Stimulated activated CD8-positive, alpha-beta memory T cell treated with anti-CD3 and anti-CD28 coated beads, Interleukin-12 subunit alpha, Interleukin-12 subunit beta, amount 100 ng/mL, for 24 hours (primary cell): Measurements from ENCODE around the gene RMC1.
"Not testable (repeated sequence)": the region's sequence is repeated elsewhere in the genome, so short reads cannot be mapped to it uniquely, and the experiment has no call there.

ENCODE experiments used
- DNase-seq: peaks from one replicate; pipeline ENCODE4 v3.0.0-alpha.2; 2020; ENCODE audit errors: extremely low read depth

RMC1 gene

DNA sequence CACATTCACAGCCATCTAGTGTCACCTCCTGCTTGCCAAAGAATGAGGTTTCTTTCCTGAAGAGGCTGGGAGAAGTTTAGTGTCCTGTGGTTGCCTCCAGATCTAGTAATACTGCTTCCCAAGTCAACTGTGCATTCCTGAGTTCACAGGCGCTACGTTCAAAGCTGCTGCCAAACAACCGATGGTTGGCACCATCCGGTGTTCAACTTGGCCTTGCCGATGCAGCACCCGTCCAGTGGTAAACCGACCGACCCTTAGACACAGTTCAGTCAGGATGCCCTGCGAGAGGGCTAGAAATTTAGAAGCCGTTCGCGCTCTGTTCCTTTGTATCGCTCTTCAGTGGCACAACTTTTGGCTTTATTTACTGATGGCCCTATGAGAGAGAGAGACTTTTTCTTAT lies 28.6 kb downstream of the RMC1 start:
- DNase-seq: no peak

DNA sequence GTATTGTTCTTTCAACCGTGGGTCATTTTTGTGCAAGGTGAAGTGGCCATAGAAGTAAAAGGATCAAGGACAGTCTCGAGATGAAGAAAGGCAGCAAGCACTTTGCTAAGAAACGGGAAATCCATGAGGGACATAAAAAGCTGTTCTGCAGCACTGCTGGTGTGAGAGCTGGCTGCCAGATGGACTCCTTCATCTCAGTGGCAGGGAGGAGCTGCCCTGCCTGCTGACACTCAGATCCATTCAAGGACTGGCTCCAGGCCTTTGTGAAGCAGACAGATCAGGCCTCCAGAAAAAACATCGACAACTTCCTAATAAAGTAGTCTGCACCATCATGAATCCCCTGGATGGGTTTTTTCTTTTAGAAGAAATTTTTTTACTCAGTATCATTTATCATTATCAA lies 29.5 kb downstream of the RMC1 start:
- no peak for DNase-seq

DNA sequence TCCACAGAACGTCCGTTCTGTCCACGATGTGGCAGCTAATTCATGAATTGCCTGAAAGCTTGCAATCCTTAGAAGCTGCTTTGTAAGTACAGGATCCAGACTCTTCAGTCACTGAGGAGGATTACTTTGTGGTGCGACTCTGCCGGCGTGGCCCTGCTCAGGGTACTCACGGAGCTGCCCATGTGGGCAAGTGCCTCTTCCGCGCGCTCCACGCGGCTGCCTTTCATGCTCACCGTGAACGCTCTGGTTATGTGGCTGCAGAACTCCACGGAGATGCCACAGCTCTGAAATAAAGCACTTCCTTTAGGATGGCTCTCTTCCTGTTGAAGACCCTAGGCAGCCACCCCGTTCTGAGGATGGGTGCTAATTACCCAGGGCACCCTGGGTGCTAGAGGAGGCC lies 31.0 kb downstream of the RMC1 start:
- no peak for DNase-seq

DNA sequence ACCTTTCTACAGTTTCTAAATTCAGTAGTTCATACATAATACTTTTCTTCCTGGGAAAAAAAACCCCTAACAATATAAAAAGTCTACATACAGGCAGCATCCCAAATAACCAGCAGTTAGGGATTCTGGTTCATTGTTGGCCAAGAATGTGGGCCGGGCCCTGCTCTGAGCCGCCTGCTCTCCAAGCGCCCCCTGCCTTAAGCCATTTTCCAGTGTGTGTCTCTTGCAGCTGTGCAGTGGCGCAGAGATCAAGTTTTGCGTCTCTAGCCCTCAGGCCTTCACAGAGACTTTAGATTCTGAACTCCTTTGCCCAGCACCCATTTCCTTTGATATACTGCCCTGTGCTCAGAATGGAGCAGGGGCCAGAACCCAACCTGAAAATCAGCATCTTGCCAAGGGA lies 32.9 kb downstream of the RMC1 start:
- no peak for DNase-seq

DNA sequence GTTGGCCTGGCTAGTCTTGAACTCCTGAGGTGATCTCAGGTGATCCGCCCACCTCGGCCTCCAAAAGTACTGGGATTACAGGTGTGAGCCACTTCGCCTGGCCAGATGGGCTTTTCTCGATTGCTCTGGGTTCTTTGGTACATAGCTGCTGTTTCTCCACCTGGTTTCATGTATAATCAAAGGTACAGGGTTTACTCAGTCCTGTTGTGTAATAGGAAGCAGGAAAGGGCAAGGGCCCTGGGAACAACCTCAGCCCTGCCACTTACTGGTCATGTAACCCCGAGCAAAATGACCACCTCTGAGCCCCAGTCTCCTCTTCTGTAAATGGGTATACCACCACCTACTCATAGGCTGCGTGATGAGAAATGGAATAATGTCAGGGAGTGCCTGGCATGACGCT lies 34.0 kb downstream of the RMC1 start:
- DNase-seq: no peak

DNA sequence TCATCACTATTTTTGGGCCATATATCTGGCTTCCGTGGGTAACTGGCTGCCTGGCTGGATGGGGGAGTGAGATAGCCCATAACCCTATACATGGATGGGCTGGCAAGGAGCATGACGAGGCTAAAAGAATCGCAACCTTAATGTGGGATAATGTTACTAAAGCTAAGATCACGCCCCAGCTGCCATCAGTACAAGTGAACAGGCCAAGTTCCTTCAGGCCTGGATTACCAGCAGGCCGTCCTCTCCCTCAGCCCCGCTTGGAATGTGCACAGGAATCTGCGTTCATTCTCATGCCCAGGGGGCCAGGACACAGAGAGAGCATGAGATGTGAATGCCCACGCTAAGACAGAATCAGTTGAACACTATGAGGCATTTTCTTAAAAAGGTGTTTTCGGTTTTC lies 34.7 kb downstream of the RMC1 start:
- no peak for DNase-seq

DNA sequence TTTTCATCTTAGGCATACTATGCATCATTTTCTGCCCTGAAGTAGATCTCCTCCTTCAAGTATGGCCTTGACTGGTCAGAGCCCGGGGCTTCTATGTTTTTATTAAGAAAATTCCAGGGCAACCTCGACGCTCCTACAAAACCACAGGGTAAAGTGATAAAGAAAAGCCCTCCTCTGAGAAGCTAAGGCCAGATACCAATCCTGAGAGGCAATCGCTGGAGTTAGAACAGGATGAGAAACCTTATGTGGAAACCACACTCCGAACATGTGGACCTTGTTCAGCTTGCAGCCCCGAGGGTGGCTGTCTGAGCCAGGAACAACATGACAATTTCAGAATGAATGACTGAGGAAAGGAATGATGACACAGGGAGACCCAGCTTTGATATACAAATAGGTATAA lies 35.6 kb downstream of the RMC1 start:
- no peak for DNase-seq

DNA sequence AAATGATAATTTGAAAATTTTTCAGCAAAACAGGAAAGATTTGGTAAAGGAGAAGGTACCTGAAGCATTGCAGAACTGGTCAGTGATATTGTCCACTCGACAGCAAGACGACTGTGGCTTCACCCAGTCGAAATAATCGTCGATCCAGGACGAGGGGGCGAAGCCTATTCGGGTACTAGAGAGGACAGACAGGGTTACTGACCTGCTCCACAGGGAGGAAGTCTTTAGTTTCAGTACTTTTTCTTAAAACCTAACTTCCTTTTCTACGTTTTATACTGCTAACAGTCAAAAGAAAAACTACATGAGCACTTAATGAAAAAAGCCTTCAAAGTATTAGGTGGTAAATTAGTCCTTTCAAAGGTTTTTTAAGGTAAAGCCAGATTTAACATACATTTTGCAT lies 36.0 kb downstream of the RMC1 start:
- no peak for DNase-seq

DNA sequence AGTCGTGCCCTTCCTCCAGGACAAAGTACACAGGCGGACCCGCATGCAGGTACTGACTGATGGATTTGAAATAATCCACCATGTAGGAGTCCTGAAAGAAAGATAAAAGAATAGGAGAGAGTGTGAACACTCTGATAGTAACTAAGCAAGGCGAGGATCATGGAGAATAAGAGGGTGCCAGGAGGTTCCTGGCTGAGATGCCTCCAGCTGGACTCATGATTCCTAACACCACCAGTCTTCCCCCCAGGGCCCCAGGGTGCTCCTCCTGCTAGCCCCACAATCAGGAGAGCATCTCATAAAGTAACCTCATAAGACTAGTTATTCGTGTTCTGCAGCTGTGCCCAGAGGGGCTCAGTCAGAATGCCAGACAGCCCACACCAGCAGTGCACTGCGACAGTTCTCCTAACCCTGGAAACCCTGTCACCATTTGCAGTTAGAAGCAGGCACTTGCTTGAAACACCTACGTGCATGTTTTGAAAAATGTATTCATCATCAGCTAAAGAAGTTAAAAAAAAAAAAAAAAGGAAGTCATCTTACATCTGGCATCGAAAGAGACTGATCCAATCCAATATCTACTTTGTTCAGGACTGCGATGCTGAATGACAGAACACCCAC lies 36.7 kb downstream of the RMC1 start:
- no peak for DNase-seq

DNA sequence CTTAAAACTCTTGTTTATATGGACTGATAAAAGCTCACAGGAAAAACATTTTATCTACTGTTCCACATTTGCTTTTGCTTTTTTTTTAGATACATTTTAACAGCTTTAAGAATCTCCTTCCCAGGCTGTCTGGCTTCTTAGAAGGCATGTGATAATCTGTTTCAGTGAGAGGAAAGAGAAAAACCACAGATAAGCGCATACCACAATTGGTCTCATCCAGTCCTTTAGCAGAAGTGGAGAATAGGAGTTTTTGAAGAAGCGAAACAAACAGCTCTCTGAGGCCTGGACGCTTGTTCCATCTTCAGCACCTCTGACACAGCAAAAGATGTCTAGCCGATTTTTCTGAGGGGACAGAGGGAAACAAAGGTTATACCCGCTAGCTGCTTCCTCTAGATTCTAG lies 37.6 kb downstream of the RMC1 start:
- DNase-seq: no peak

DNA sequence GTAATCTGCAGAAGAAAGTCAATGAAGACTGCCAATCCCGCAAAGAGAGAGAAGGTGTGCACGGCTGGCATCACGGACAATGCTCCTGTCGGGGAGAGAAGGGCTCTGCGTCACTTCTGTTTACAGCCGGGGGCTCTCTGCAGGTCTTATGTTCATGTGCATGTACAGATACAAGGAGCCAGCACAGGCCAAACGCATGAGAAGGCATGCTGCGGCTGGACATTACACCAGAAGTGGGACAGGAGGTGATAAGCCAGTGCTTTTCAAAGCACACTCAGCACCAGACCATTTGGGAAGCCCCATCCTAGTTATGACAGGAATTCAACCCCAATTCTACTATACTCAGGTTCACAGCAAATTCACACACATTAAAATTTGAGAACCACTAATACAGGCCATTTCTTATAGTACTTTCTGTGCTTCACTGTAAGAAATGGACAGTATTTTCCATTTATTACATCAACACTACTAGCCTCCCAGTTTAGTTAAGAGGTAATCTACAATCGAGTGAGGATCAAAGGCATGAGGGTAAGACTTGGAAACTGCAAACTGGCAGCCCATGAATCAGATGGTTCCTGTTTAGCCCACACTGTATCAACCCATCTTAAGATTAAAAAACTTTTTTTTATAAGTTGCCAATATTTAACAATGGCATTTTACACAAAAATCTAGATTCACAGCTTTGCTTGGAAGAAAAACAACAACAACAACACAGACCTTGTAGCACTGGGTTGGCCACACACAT lies 38.2 kb downstream of the RMC1 start:
- DNase-seq: no peak

DNA sequence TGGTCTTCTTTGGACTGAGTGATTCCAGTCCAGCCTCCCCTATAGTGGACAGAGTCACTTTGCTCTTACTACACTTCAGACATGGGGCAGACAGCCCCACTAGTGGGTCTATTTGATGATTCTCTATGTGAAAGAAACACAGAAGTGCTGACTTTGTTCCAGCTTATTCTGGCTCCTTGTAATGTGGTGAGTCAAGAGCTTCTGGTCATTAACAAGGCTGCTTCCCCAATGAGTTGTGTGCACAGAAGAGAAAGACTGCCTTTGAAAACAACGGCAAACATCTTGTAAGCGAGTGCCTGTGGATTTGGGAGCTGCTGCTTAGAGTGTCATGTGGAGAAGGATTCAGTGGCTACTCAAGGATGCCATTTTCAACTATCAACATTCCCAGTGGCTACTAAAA lies 39.1 kb downstream of the RMC1 start:
- no peak for DNase-seq

DNA sequence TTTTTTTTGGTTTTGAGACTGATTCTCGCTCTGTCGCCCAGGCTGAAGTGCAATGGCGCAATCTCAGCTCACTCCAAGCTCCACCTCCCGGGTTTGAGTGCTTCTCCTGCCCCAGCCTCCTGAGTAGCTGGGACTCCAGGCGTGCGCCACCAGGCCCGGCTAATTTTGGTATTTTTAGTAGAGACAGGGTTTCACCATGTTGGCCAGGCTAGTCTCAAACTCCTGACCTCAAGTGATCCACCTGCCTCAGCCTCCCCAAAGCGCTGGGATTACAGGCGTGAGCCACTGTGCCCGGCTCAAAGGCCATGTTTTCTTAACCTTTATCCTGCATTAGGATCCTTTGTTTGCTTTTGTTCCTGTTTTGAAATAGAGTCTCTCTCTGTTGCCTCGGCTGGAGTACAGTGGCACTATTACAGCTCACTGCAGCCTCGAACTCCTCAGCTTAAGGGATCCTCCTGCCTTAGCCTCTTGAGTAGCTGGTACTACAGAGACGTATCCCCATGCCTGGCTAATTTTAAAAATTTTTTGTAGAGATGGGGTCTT lies 42.0 kb downstream of the RMC1 start:
- no peak for DNase-seq

DNA sequence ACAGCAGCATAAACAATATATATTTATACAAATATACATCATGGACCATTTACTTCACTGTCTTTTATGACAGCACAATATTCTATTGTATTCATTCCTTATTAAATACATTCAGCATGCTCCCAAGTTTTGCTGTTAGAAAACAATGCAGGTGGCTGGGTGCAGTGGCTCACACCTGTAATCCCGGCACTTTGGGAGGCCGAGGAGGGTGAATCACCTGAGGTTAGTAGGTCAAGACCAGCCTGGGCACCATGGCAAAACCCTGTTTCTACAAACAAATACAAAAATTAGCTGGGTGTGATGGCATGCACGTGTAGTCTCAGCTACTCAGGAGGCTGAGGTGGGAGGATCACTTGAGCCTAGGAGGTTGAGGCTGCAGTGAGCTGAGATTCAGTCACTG lies 44.0 kb downstream of the RMC1 start:
- DNase-seq: no peak

DNA sequence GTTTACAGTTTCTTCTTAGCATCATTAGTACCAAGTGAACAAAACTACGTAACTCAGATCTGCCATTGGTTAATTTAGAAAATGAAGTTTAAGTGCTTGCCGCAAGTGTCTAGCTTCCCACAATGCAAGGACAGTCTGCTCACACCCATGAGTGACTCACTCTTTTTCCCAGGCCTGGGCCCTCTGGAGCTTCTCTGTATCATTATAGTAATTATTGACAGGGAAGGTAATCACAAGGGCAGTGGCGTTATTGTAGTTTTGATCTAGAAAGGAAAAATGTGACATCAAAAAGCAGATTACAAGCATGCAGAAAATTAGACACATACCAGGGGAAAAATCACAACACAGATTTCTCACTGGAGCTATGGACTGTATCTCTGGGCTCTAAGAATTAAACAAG lies 44.5 kb downstream of the RMC1 start:
- no peak for DNase-seq

DNA sequence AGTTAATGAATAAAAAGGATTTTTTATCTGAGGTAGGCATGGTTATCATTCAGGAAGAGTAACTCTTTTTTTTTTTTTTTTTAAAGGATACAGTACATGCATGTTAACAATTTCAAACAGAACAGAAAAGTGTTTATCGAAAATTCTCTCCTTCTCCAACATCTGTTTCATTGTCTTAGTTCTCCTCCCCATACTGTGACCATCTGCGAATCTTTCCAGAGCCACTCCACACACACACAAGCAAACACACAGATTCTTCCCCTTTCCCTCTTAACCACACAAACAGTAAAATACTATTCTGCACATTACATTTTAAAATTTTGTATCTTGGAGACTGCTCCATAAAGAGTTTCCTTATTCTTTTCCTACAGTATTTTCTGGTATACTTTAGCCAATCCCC lies 45.0 kb downstream of the RMC1 start:
- no peak for DNase-seq

DNA sequence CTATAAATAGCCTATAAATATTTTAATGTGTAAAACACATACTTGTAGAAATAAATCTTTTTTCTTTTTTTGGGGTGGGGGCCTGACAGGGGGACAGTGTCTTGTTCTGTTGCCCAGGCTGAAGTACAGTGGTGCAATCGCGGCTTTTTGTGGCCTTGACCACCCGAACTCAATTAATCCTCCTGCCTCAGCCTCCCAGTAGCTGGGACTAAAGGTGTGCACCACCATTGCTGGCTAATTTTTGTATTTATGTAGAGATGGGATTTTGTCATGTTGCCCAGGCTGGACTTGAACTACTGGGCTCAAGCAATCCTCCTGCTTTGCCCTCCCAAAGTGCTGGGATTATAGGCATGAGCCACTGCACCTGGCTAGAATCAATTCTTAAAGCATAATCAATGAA lies 45.4 kb downstream of the RMC1 start:
- no peak for DNase-seq

DNA sequence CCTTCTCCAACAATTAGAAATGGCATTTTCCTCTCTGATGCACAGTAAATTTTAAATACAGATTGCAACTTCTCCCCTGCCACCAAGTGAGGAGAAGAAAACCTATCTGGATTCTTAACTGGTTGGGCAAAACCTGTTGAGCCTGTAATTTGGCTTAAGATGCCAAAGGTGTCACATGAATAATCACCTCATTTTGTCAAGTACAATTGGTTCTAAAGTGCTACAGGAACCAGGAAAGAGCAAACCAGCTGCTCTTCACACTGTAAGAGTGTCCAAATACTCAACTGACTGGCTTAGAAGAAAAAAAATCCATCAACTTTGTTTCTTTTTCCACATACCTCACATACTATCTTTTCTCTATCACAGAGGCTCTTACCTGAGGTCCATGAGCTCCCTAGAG lies 47.6 kb downstream of the RMC1 start:
- DNase-seq: no peak

DNA sequence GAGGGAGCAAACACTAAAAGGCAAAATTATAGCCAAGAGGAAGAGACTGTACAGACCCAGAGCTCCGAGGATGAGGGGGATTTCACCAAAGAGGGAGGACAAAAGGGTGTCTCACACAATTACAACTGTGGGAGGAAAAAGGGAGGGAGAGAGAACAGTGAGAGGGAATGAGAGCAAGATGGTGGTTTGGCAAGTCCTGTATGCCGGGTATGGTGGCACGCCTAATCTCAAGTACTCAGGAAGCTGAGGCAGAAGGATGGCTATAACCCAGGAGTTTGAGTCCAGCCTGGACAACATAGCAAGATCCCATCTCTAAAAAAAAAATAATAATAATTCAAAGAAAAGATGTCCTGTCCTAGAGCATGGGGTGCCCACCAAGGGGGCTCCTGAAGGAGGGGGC lies 48.7 kb downstream of the RMC1 start:
- DNase-seq: no peak

DNA sequence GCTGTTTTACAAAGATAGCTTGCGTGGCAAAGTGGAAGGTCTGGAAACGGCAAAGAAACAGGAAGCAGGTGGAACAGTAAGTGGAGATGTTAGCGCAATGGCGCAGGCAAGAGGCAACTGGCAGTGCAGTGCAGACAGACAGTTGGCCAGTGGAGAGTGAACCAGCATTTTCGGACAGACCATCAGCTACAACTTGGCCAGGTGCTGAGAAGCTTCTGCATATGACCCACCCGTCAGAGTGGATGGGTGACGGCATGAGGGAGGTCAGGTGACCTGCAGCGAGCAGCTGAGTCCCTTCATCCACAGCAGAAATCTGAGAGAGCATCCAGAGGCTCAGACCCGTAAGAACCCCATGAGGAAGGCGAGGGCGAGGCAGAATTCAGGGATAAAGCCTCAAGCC lies 49.2 kb downstream of the RMC1 start:
- no peak for DNase-seq

DNA sequence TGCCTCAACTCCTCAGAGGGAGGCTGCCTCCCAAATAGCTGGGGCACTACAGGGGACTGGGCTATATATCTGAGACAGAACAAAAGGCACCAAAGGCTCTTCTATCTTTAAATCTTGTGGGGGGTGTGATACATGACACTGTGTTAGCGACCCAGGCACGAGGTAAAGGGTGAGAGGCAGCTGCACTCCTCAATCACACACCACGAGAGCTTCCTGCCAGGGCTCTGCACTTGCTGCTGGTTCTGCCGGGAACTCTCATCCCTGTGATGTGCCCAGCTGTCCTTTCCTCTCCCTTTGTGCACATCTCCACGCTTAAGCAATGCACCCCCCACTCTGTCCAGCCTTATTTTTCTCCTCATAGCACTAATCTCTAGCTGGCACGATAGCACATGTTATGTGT lies 50.6 kb downstream of the RMC1 start:
- DNase-seq: no peak

DNA sequence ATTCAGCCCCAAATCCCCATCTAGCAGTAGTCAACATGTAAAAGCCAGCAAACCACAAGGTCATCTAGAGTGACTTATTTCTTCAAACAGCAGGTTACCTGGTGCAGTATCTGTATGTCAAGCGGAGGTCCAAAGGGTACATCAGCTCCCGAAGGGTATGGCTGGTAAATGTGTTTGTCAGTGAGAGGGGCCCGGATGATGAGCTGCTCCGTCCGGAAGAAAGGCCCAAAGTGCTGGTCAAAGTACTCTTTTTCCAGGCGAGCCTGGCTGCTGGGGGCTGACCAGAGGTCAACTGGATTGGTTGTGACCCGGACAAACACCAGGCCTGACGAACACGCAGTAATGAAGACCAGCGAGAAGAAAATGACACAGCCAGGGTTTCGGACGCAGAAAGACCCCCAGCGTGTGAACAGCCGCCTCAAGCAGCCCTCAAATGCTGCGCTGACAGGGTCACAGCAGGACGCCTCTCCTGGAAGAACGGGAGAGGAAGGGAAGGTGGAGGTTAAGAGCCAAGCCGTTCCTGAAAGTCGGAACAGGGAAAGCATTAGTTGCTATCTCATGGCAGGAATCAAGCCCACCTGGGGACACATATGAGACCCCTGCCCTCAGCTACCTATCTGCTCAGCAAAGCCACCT lies 53.0 kb downstream of the RMC1 start:
- no peak for DNase-seq

DNA sequence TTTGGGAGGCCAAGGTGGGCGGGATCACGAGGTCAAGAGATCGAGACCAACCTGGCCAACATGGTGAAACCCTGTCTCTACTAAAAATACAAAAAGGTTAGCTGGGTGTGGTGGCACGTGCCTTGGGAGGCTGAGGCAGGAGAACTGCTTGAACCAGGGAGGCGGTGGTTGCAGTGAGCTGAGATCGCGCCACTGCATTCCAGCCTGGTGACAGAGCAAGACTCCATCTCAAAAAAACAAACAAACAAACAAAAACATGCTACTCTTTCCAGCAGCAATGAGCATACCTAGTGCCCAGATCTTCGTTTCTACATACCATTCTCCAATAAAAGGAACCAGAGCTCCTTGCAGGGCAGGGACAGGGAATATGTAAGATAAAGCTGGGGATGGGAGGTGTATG lies 54.2 kb downstream of the RMC1 start:
- not testable (repeated sequence) for DNase-seq
